ENCODE measurements around the gene LILRB4. TPM values are rescaled to one million over a fixed set of nuclear protein-coding genes. Genes with fewer than 3 reads are reported as not detected.

Gene LILRB4
- total RNA-seq, 1 experiment from 2014 or later, result not detected

- H3K4ac ChIP-seq (ENCODE audit: low read depth, low read length), result no peak overlapping the region
- H3K14ac ChIP-seq (ENCODE audit: insufficient read depth, low read length), result no peak overlapping the region
- no peak overlapping the region for H2AFZ ChIP-seq (ENCODE audit: low read length)
- H3T11ph ChIP-seq (ENCODE audit: low read length), result no peak overlapping the region
- H3K9ac ChIP-seq (ENCODE audit: extremely low read depth, insufficient read length, low read length), result no peak overlapping the region
- no peak overlapping the region for H4K91ac ChIP-seq (ENCODE audit: insufficient read length, low read depth, low read length)
- H3K23ac ChIP-seq (ENCODE audit: insufficient read length, low read depth, low read length), result no peak overlapping the region
- H3K18ac ChIP-seq (ENCODE audit: insufficient read length, low read depth, low read length), result no peak overlapping the region
- H3K4me1 Mint-ChIP-seq, result no peaks in the 10 kb centered on the region
- no peaks in the 10 kb centered on the region for H3K23me2 ChIP-seq (ENCODE audit: insufficient read length, low read depth, low read length, poor library complexity, severe bottlenecking)
- no peak overlapping the region for H2BK15ac ChIP-seq (ENCODE audit: low read depth, low read length)
- H3K4me3 Mint-ChIP-seq, result no peak overlapping the region
- H4K8ac ChIP-seq (replicated peaks; ENCODE audit: insufficient read length, low read depth, low read length), result no peak overlapping the region
- no peak overlapping the region for H3K4me2 ChIP-seq (ENCODE audit: insufficient read depth, insufficient read length, low read length)
- no CpG with 5 or more reads among the region's 5 CpGs for WGBS (ENCODE audit: extremely low coverage, insufficient read length, low lambda C conversion rate)
- H3K27ac Mint-ChIP-seq, result no peak overlapping the region
- no peak for DNase-seq
- no peaks in the 10 kb centered on the region for H3K79me1 ChIP-seq (ENCODE audit: insufficient read depth, low read depth, low read length, poor library complexity, severe bottlenecking)
- H3K4me1 ChIP-seq (ENCODE audit: insufficient read depth, low read length), result no peaks in the 10 kb centered on the region
- H4K20me1 ChIP-seq (ENCODE audit: control insufficient read depth, insufficient read depth, insufficient read length), result no peaks in the 10 kb centered on the region
- H4K5ac ChIP-seq (ENCODE audit: insufficient read length, low read depth, low read length), result no peak overlapping the region
- no peaks in the 10 kb centered on the region for H3K27me3 ChIP-seq (ENCODE audit: insufficient read depth, low read length)
- H3K9me3 Mint-ChIP-seq, result peaks cover 88 to 100% of the 10 kb centered on the region in 2 experiments
- H3K79me2 ChIP-seq (ENCODE audit: insufficient read depth, low read length), result no peaks in the 10 kb centered on the region
- TF ChIP-seq CTCF (conservative IDR thresholded peaks at IDR 0.05), result no peak
- H2AK5ac ChIP-seq (ENCODE audit: insufficient read length, low read length), result no peak overlapping the region
- H2BK5ac ChIP-seq (ENCODE audit: insufficient read length, low read length), result no peak overlapping the region
- H3K36me3 Mint-ChIP-seq (ENCODE audit: insufficient read depth in 1 of 3, low read depth in 3 of 3), result peaks cover 13 to 39% (median 23%) of the 10 kb centered on the region in 3 experiments; a peak in 6 of 7 replicates
- H2BK120ac ChIP-seq (ENCODE audit: low read depth, low read length, poor library complexity, severe bottlenecking), result no peak overlapping the region
- no peak overlapping the region for H2BK20ac ChIP-seq (ENCODE audit: low read depth, low read length, poor library complexity, severe bottlenecking)
- no peak overlapping the region for H3K27ac ChIP-seq (ENCODE audit: insufficient read length, low read depth, low read length)
- no peaks in the 10 kb centered on the region; the same call in none of the 2 replicates for H3K27me3 Mint-ChIP-seq (ENCODE audit: low read depth)
- H3K9me3 ChIP-seq (ENCODE audit: control insufficient read depth, low read depth, low read length), result peaks cover 80% of the 10 kb centered on the region
- H2BK12ac ChIP-seq (ENCODE audit: insufficient read length, low read depth, low read length), result no peak overlapping the region
- no peak overlapping the region for H3K56ac ChIP-seq (ENCODE audit: insufficient read length, low read depth, low read length)
Measured at GRCh38 chr19:54660306-54660705, 2.5 kb upstream of the LILRB4 start.

Measured in H9 (cell line).